MM.1S (cell line): ENCODE results near the gene DPP9.

Source experiments
- DNase-seq: peaks from one replicate; pipeline ENCODE4 v3.0.0-alpha.2; 2015
- H2AFZ ChIP-seq: fragments of 300-600 bp; sonication (generic); 2 replicates; pipeline ENCODE4 v1.6.0; 2016; ENCODE audit warnings: antibody characterized with exemption, low read length
- H3F3A ChIP-seq: fragments of 300-600 bp; sonication (generic); 2 replicates; pipeline ENCODE4 v1.6.1; 2016; ENCODE audit warnings: mild to moderate bottlenecking, antibody characterized with exemption, low read length, moderate library complexity, mixed read lengths; ENCODE audit not compliant: insufficient read depth
- H3K27ac ChIP-seq: fragments of 300-600 bp; sonication (generic); 2 replicates; pipeline ENCODE4 v1.5.1; 2016; ENCODE audit warnings: mild to moderate bottlenecking, low read length
- H3K27me3 ChIP-seq: fragments of 300-600 bp; sonication (generic); replicated peaks from 2 replicates; pipeline ENCODE4 v1.6.0; 2016; ENCODE audit warnings: low read length; ENCODE audit not compliant: insufficient read depth
- H3K36me3 ChIP-seq: fragments of 300-600 bp; sonication (generic); replicated peaks from 2 replicates; pipeline ENCODE4 v1.6.1; 2016; ENCODE audit warnings: mild to moderate bottlenecking, low read length, mixed read lengths; ENCODE audit not compliant: insufficient read depth
- H3K4me1 ChIP-seq: fragments of 300-600 bp; sonication (generic); 2 replicates; pipeline ENCODE4 v1.6.1; 2016; ENCODE audit warnings: low read length, mixed read lengths
- H3K4me2 ChIP-seq: fragments of 300-600 bp; sonication (generic); 2 replicates; pipeline ENCODE4 v1.6.0; 2016; ENCODE audit warnings: low read depth, low read length
- H3K4me3 ChIP-seq: fragments of 300-600 bp; sonication (generic); 2 replicates; pipeline ENCODE4 v1.5.1; 2016; ENCODE audit warnings: low read length, mixed read lengths
- H3K79me2 ChIP-seq: fragments of 300-600 bp; sonication (generic); 2 replicates; pipeline ENCODE4 v1.6.1; 2016; ENCODE audit warnings: mixed run types, low read length, mixed read lengths
- H3K9ac ChIP-seq: fragments of 300-600 bp; sonication (generic); 2 replicates; pipeline ENCODE4 v1.6.1; 2016; ENCODE audit warnings: low read length, mixed read lengths
- H3K9me2 ChIP-seq: fragments of 300-600 bp; sonication (generic); replicated peaks from 2 replicates; pipeline ENCODE4 v1.6.1; 2016; ENCODE audit warnings: mild to moderate bottlenecking, low read length, mixed read lengths; ENCODE audit not compliant: insufficient read depth
- H3K9me3 ChIP-seq: fragments of 300-600 bp; sonication (generic); replicated peaks from 2 replicates; pipeline ENCODE4 v1.6.1; 2016; ENCODE audit warnings: mild to moderate bottlenecking, low read length, mixed read lengths; ENCODE audit not compliant: insufficient read depth
- H4K20me1 ChIP-seq: fragments of 300-600 bp; sonication (generic); 2 replicates; pipeline ENCODE4 v1.6.1; 2016; ENCODE audit warnings: mild to moderate bottlenecking, low read length, moderate library complexity, mixed read lengths; ENCODE audit not compliant: insufficient read depth
- CTCF ChIP-seq: fragments of 300-600 bp; sonication (generic); IDR thresholded peaks from 2 replicates; pipeline ENCODE4 v1.5.1; 2016; ENCODE audit warnings: antibody characterized with exemption, low read length, mixed read lengths
- EZH2 ChIP-seq: fragments of 300-600 bp; sonication (generic); optimal IDR thresholded peaks from 2 replicates; pipeline ENCODE3; 2017; ENCODE audit warnings: low read depth, mild to moderate bottlenecking, antibody characterized with exemption, low read length, mixed read lengths
- EZH2phosphoT487 ChIP-seq: fragments of 300-600 bp; sonication (generic); IDR thresholded peaks from 2 replicates; pipeline ENCODE4 v1.6.1; 2018; ENCODE audit warnings: antibody characterized with exemption, low read length

Gene DPP9

GRCh38 chr19:4701557-4701956 is 22.1 kb downstream of the DPP9 start:
- H3K36me3 ChIP-seq = 0 out of 2 replicates have a peak, but pooled peaks cover 2% of the 10 kb centered on the region
- H3K79me2 ChIP-seq = no peaks in the 10 kb centered on the region
- H3K4me3 ChIP-seq = no peak overlapping the region
- H3F3A ChIP-seq = no peaks in the 10 kb centered on the region
- no peaks in the 10 kb centered on the region for H3K4me1 ChIP-seq
- no peak overlapping the region for H3K4me2 ChIP-seq
- TF ChIP-seq CTCF = no peak
- no peak overlapping the region for H3K27ac ChIP-seq
- H3K9me3 ChIP-seq = no peaks in the 10 kb centered on the region
- no peak overlapping the region for H2AFZ ChIP-seq
- H3K9ac ChIP-seq = no peak overlapping the region
- no peaks in the 10 kb centered on the region for H3K27me3 ChIP-seq
- no peaks in the 10 kb centered on the region for H3K9me2 ChIP-seq
- DNase-seq = no peak
- no peaks in the 10 kb centered on the region for H4K20me1 ChIP-seq

GRCh38 chr19:4700693-4700970 is 23.0 kb downstream of the DPP9 start:
- H3K4me1 ChIP-seq = no peaks in the 10 kb centered on the region

DNA sequence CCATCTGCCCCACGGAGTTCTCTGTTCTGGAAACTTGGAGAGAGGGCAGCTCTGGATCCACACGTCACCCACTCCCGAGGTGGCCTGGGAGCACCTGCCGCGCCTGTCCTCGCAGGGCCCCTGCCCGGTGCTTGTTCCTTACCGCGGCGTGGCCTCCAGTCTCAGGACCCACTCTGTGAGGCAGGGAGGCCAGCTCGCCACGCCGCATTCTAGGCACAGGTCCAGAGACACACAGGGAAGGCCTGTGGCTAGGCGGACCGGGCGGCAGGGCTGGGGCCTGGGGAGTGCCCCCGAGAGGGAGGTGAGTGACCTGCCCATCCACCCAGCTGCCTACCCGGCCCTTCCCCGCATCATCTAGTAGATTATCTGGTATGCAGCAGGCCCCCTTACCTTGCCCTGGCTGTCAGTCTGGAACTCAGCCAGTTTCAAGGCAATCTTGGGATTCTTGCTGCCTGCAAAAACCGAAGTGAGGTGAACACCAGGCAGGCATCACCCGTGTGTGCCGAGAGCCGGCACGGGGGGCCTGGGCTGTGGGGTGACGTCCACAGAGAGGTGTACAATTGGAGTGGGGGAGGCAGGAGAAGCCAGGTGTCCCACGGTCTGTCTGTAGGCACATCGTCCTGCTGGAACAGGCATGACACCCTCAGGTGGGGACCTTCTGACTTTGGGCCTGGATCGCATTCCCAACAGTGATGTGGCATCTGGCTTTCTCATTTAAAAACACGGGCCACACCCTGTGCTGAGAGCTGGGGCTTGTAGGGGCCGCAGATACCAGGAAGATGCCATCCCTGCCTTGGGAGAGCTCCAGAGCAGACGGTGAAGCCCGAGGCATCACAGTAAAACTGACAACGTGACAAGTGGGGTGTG is 23.6 kb downstream of the DPP9 start:
- H3K27me3 ChIP-seq = no peaks in the 10 kb centered on the region
- H2AFZ ChIP-seq = no peak overlapping the region
- H3K27ac ChIP-seq = no peak overlapping the region
- no peaks in the 10 kb centered on the region for H3K79me2 ChIP-seq
- H3K4me1 ChIP-seq = no peaks in the 10 kb centered on the region
- H3F3A ChIP-seq = no peaks in the 10 kb centered on the region
- H3K9me3 ChIP-seq = no peaks in the 10 kb centered on the region
- H3K36me3 ChIP-seq = 0 out of 2 replicates have a peak, but pooled peaks cover 2% of the 10 kb centered on the region
- H3K4me2 ChIP-seq = no peak overlapping the region
- H3K9ac ChIP-seq = no peak overlapping the region
- TF ChIP-seq CTCF (no peak), EZH2 (no peak), EZH2phosphoT487 (no peak)
- H3K9me2 ChIP-seq = no peaks in the 10 kb centered on the region
- no peak overlapping the region for H3K4me3 ChIP-seq
- no peak for DNase-seq
- no peaks in the 10 kb centered on the region for H4K20me1 ChIP-seq

More at GRCh38 chr19:4700693-4700970, 23.0 kb downstream of the DPP9 start:
- Histone ChIP-seq H4K20me1 (no peaks in the 10 kb centered on the region), H3K27ac (no peak overlapping the region), H3K9me2 (no peaks in the 10 kb centered on the region), H3K36me3 (0 out of 2 replicates have a peak, but pooled peaks cover 2% of the 10 kb centered on the region), H3K4me2 (no peak overlapping the region), H3K9me3 (no peaks in the 10 kb centered on the region), H2AFZ (no peak overlapping the region), H3K79me2 (no peaks in the 10 kb centered on the region), H3K27me3 (no peaks in the 10 kb centered on the region), H3F3A (no peaks in the 10 kb centered on the region), H3K9ac (no peak overlapping the region), H3K4me3 (no peak overlapping the region)
- DNase-seq = no peak
- no peak for TF ChIP-seq CTCF
- TF ChIP-seq EZH2phosphoT487 = no peak
- TF ChIP-seq EZH2 = no peak
